ENCODE measurements around the gene SERP1.

DNA sequence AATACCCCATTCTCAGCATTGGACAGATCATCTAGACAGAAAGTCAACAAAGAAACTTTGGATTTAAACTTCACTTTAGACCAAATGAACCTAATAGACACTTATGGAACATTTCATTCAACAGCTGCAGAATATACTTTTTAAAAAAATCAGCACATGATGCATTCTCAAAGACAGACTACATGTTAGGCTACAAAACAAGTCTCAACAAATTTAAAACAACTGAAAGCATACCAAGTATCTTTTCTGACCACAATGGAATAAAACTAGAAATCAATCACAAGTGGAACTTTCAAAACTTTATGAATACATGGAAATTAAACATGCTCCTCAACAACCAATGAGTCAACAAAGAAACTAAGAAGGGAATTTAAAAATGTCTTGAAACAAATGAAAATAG, 37.9 kb downstream of the SERP1 start:
- TF ChIP-seq, protein P1, sequence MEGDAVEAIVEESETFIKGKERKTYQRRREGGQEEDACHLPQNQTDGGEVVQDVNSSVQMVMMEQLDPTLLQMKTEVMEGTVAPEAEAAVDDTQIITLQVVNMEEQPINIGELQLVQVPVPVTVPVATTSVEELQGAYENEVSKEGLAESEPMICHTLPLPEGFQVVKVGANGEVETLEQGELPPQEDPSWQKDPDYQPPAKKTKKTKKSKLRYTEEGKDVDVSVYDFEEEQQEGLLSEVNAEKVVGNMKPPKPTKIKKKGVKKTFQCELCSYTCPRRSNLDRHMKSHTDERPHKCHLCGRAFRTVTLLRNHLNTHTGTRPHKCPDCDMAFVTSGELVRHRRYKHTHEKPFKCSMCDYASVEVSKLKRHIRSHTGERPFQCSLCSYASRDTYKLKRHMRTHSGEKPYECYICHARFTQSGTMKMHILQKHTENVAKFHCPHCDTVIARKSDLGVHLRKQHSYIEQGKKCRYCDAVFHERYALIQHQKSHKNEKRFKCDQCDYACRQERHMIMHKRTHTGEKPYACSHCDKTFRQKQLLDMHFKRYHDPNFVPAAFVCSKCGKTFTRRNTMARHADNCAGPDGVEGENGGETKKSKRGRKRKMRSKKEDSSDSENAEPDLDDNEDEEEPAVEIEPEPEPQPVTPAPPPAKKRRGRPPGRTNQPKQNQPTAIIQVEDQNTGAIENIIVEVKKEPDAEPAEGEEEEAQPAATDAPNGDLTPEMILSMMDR (IDR thresholded peaks at IDR 0.05), result no peak
- no peak for TF ChIP-seq EP300 (IDR thresholded peaks at IDR 0.05)
- TF ChIP-seq POLR2A (IDR thresholded peaks at IDR 0.05; ENCODE audit: low read depth), result no peak
- no peak for TF ChIP-seq POLR2AphosphoS5 (IDR thresholded peaks at IDR 0.05)

All from esophagus muscularis mucosa (tissue), 4 donors.